H9 (cell line): ENCODE results near the gene CNGA4. TPM values are rescaled to one million over a fixed set of nuclear protein-coding genes. Genes with fewer than 3 reads are reported as not detected.

Experiments used
- DNase-seq: peaks from one replicate; pipeline ENCODE4 v3.0.0-alpha.2; 2017
- H2AFZ ChIP-seq: one replicate; pipeline ENCODE4 v1.6.1; 2013; ENCODE audit warnings: mild to moderate bottlenecking, low read length, control low read depth, moderate library complexity
- H2AK5ac ChIP-seq: 2 replicates; pipeline ENCODE4 v1.6.1; 2013; ENCODE audit warnings: low read length, control low read depth, mixed read lengths; ENCODE audit not compliant: insufficient read length
- H2BK120ac ChIP-seq: one replicate; pipeline ENCODE4 v1.6.1; 2013; ENCODE audit warnings: low read depth, mild to moderate bottlenecking, low read length, control low read depth, inconsistent platforms; ENCODE audit not compliant: poor library complexity, severe bottlenecking
- H2BK12ac ChIP-seq: 2 replicates; pipeline ENCODE4 v1.6.1; 2013; ENCODE audit warnings: low read length, control low read depth, mixed read lengths, low read depth; ENCODE audit not compliant: insufficient read length
- H2BK15ac ChIP-seq: 2 replicates; pipeline ENCODE4 v1.6.1; 2013; ENCODE audit warnings: low read depth, low read length, control low read depth
- H2BK20ac ChIP-seq: one replicate; pipeline ENCODE4 v1.6.1; 2013; ENCODE audit warnings: low read depth, mild to moderate bottlenecking, low read length, control low read depth, inconsistent platforms; ENCODE audit not compliant: poor library complexity, severe bottlenecking
- H2BK5ac ChIP-seq: 2 replicates; pipeline ENCODE4 v1.6.1; 2013; ENCODE audit warnings: low read length, control low read depth, mixed read lengths; ENCODE audit not compliant: insufficient read length
- H3K14ac ChIP-seq: 2 replicates; pipeline ENCODE4 v1.6.1; 2013; ENCODE audit warnings: low read length, control low read depth; ENCODE audit not compliant: insufficient read depth
- H3K18ac ChIP-seq: 2 replicates; pipeline ENCODE4 v1.6.1; 2013; ENCODE audit warnings: low read depth, mild to moderate bottlenecking, mixed read lengths, low read length, control low read depth; ENCODE audit not compliant: insufficient read length
- H3K23ac ChIP-seq: 2 replicates; pipeline ENCODE4 v1.6.1; 2013; ENCODE audit warnings: low read length, control low read depth, mixed read lengths, low read depth; ENCODE audit not compliant: insufficient read length
- H3K23me2 ChIP-seq: 2 replicates; pipeline ENCODE4 v1.6.1; 2013; ENCODE audit warnings: low read depth, mild to moderate bottlenecking, mixed read lengths, low read length, control low read depth; ENCODE audit not compliant: insufficient read length, poor library complexity, severe bottlenecking
- H3K27ac ChIP-seq: 2 replicates; pipeline ENCODE4 v1.5.1; 2013; ENCODE audit warnings: low read length, control low read depth, mixed read lengths, low read depth; ENCODE audit not compliant: insufficient read length
- H3K27me3 ChIP-seq: 2 replicates; pipeline ENCODE4 v1.6.1; 2013; ENCODE audit warnings: low read length, control low read depth, inconsistent platforms; ENCODE audit not compliant: insufficient read depth
- H3K4ac ChIP-seq: 2 replicates; pipeline ENCODE4 v1.6.1; 2013; ENCODE audit warnings: low read depth, mild to moderate bottlenecking, control low read depth, inconsistent platforms, low read length, moderate library complexity
- H3K4me1 ChIP-seq: 2 replicates; pipeline ENCODE4 v1.6.1; 2013; ENCODE audit warnings: low read length, control low read depth, inconsistent platforms; ENCODE audit not compliant: insufficient read depth
- H3K4me2 ChIP-seq: 2 replicates; pipeline ENCODE4 v1.6.1; 2013; ENCODE audit warnings: low read length, control low read depth, mixed read lengths; ENCODE audit not compliant: insufficient read length, insufficient read depth
- H3K56ac ChIP-seq: 2 replicates; pipeline ENCODE4 v1.6.1; 2013; ENCODE audit warnings: low read depth, mild to moderate bottlenecking, mixed read lengths, low read length, control low read depth; ENCODE audit not compliant: insufficient read length
- H3K79me1 ChIP-seq: 2 replicates; pipeline ENCODE4 v1.6.1; 2013; ENCODE audit warnings: low read depth, mild to moderate bottlenecking, moderate library complexity, low read length, control low read depth, inconsistent platforms; ENCODE audit not compliant: insufficient read depth, poor library complexity, severe bottlenecking
- H3K79me2 ChIP-seq: 2 replicates; pipeline ENCODE4 v1.6.1; 2013; ENCODE audit warnings: low read length, control low read depth, inconsistent platforms; ENCODE audit not compliant: insufficient read depth
- H3K9ac ChIP-seq: 2 replicates; pipeline ENCODE4 v1.6.1; 2013; ENCODE audit warnings: low read length, control low read depth, mixed read lengths; ENCODE audit not compliant: insufficient read length; ENCODE audit errors: extremely low read depth
- H3K9me3 ChIP-seq: one replicate; pipeline ENCODE4 v1.6.1; 2013; ENCODE audit warnings: low read depth, low read length, inconsistent platforms; ENCODE audit not compliant: control insufficient read depth
- H3T11ph ChIP-seq: one replicate; pipeline ENCODE4 v1.6.1; 2013; ENCODE audit warnings: mild to moderate bottlenecking, low read length, control low read depth, inconsistent platforms
- H4K20me1 ChIP-seq: one replicate; pipeline ENCODE4 v1.6.1; 2013; ENCODE audit not compliant: control insufficient read depth, insufficient read length, insufficient read depth
- H4K5ac ChIP-seq: 2 replicates; pipeline ENCODE4 v1.6.1; 2013; ENCODE audit warnings: low read depth, mild to moderate bottlenecking, mixed read lengths, low read length, control low read depth; ENCODE audit not compliant: insufficient read length
- H4K8ac ChIP-seq: replicated peaks from 2 replicates; pipeline ENCODE4 v1.6.1; 2013; ENCODE audit warnings: low read length, control low read depth, mixed read lengths, low read depth; ENCODE audit not compliant: insufficient read length
- H4K91ac ChIP-seq: 2 replicates; pipeline ENCODE4 v1.6.1; 2013; ENCODE audit warnings: low read depth, mild to moderate bottlenecking, moderate library complexity, mixed read lengths, low read length, control low read depth; ENCODE audit not compliant: insufficient read length
- H3K27ac Mint-ChIP-seq, 3 experiments: 2 replicates in 2 of 3; 3 replicates in 1 of 3; pipeline ENCODE4 v1.8.0; 2020 to 2021; ENCODE audit warnings: mixed read lengths in 3 of 3, mild to moderate bottlenecking in 1 of 3, moderate library complexity in 1 of 3
- H3K27me3 Mint-ChIP-seq: 2 replicates; pipeline ENCODE4 v1.8.0; 2021; ENCODE audit warnings: low read depth, mild to moderate bottlenecking, moderate library complexity, mixed read lengths
- H3K36me3 Mint-ChIP-seq, 3 experiments: 2 replicates in 2 of 3; 3 replicates in 1 of 3; pipeline ENCODE4 v1.8.0; 2020 to 2021; ENCODE audit warnings: low read depth in 3 of 3, mixed read lengths in 3 of 3; ENCODE audit not compliant: insufficient read depth in 1 of 3
- H3K4me1 Mint-ChIP-seq, 2 experiments: 2 replicates each; pipeline ENCODE4 v1.8.0; 2020; ENCODE audit warnings: mixed read lengths in 2 of 2
- H3K4me3 Mint-ChIP-seq, 2 experiments: 2 replicates in 1 of 2; 3 replicates in 1 of 2; pipeline ENCODE4 v1.8.0; 2020 to 2021; ENCODE audit warnings: mild to moderate bottlenecking in 2 of 2, mixed read lengths in 2 of 2, moderate library complexity in 1 of 2
- H3K9me3 Mint-ChIP-seq, 2 experiments: 2 replicates in 1 of 2; 3 replicates in 1 of 2; pipeline ENCODE4 v1.8.0; 2020; ENCODE audit warnings: mild to moderate bottlenecking in 2 of 2, mixed read lengths in 2 of 2, moderate library complexity in 1 of 2
- WGBS: extraction: QIAGEN DNeasy Blood & Tissue Kit; methylation state at CpG from one replicate; pipeline ENCODE4 v1.1.7; 2013; ENCODE audit warnings: missing lambda C conversion rate, low lambda C conversion rate, mixed read lengths; ENCODE audit not compliant: insufficient read length; ENCODE audit errors: extremely low coverage; 5-methylcytosine and 5-hydroxymethylcytosine counted together
- total RNA-seq: library from RNA; stranded (reverse); gene quantifications from 2 replicates; pipeline ENCODE4 v1.2.1, GENCODE V29; 2021
- TF ChIP-seq, protein P1 (sequence below): fragments of 200-600 bp; sonication (generic); conservative IDR thresholded peaks from 3 replicates; pipeline ENCODE4 v1.8.0; 2021; ENCODE audit warnings: antibody characterized with exemption, mild to moderate bottlenecking

CNGA4 gene
- total RNA-seq, 1 experiment from 2014 or later: 0.11 TPM

DNA sequence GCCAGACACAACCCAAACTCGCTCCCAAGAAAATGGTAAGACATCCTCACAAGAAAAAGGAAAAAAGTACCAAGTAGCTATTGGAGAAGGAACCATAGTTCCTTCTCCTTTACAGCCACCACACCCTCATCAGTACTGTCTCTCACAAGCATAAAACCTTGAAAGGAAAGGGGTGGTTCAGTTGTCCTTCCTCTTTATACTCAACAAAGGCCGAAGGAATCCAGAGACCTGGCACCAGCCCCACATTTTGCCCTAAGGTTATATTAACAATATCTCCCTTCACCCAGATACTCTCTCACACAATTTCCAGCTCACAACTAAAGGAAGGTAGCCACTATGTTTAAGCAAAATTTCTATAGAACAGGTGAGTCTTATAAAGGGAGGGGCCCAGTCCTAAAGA, 13.0 kb upstream of the CNGA4 start:
- Histone ChIP-seq H3K79me1 (no peaks in the 10 kb centered on the region), H3K27ac (no peak overlapping the region), H3K56ac (no peak overlapping the region), H4K91ac (no peak overlapping the region), H3K4me2 (no peak overlapping the region), H2BK15ac (no peak overlapping the region), H2AK5ac (no peak overlapping the region), H2BK12ac (no peak overlapping the region), H4K20me1 (no peaks in the 10 kb centered on the region), H3K27me3 (no peaks in the 10 kb centered on the region), H4K5ac (no peak overlapping the region), H2BK5ac (no peak overlapping the region), H2AFZ (no peak overlapping the region), H3K79me2 (peaks cover 5% of the 10 kb centered on the region; the same call in 1 of the 2 replicates), H2BK120ac (no peak overlapping the region), H3K4ac (no peak overlapping the region), H3K9ac (no peak overlapping the region), H2BK20ac (no peak overlapping the region), H4K8ac (no peak overlapping the region), H3K9me3 (no peaks in the 10 kb centered on the region), H3K4me1 (no peaks in the 10 kb centered on the region), H3K18ac (no peak overlapping the region), H3K23ac (no peak overlapping the region), H3K23me2 (no peaks in the 10 kb centered on the region), H3K14ac (no peak overlapping the region), H3T11ph (no peak overlapping the region)
- no peak overlapping the region for H3K27ac Mint-ChIP-seq
- H3K4me1 Mint-ChIP-seq: no peaks in the 10 kb centered on the region
- WGBS: no CpG with 5 or more reads among the region's 2 CpGs
- H3K4me3 Mint-ChIP-seq: no peak overlapping the region
- no peaks in the 10 kb centered on the region for H3K27me3 Mint-ChIP-seq
- H3K9me3 Mint-ChIP-seq: no peaks in the 10 kb centered on the region
- H3K36me3 Mint-ChIP-seq: peaks cover 8 to 24% (median 21%) of the 10 kb centered on the region in 3 experiments; a peak in 5 of 7 replicates
- TF ChIP-seq, protein P1, sequence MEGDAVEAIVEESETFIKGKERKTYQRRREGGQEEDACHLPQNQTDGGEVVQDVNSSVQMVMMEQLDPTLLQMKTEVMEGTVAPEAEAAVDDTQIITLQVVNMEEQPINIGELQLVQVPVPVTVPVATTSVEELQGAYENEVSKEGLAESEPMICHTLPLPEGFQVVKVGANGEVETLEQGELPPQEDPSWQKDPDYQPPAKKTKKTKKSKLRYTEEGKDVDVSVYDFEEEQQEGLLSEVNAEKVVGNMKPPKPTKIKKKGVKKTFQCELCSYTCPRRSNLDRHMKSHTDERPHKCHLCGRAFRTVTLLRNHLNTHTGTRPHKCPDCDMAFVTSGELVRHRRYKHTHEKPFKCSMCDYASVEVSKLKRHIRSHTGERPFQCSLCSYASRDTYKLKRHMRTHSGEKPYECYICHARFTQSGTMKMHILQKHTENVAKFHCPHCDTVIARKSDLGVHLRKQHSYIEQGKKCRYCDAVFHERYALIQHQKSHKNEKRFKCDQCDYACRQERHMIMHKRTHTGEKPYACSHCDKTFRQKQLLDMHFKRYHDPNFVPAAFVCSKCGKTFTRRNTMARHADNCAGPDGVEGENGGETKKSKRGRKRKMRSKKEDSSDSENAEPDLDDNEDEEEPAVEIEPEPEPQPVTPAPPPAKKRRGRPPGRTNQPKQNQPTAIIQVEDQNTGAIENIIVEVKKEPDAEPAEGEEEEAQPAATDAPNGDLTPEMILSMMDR: no peak
- no peak for DNase-seq
